Right ventricle myocardium inferior (tissue), 1 donor: ENCODE measurements around the gene CIB4. TPM values are rescaled to one million over a fixed set of nuclear protein-coding genes. Genes with fewer than 3 reads are reported as not detected.

Source experiments
- ATAC-seq: fragments of 200-7000 bp; cut with Tn5 transposase; one replicate; pipeline ENCODE4 v1.9.1; 2020; ENCODE audit warnings: mild to moderate bottlenecking, moderate library complexity
- DNase-seq: peaks from one replicate; pipeline ENCODE4 v3.0.0; 2021; ENCODE audit errors: missing footprints
- intact Hi-C: fragments of 100-400 bp; cut with DNase I; formaldehyde crosslinking; loops from one replicate; pipeline ENCODE4 v1.11.0; 2022
- long read RNA-seq: library from polyadenylated mRNA; unstranded; transcript quantifications from one replicate; pipeline ENCODE4 v2.0.0, GENCODE V29; 2021
- total RNA-seq: library from RNA; stranded (reverse); fragmentation: NEBNext Ultra II Directional; extraction: Animal tissue kit (Norgen Biotek cat#: 25700); gene quantifications from one replicate; pipeline ENCODE4 v1.2.1, GENCODE V29; 2021
- donor health status: DM: no; HTN: yes; CAD: no; lungs with severe emphysema.

Gene CIB4
- not detected for total RNA-seq
- long read RNA-seq, result 0 reads

GRCh38 chr2:26640781-26641564, at the start of gene CIB4:
Gene CIB4, minus strand, starts transcription at chr2:26641366. Its CDS starts 52 bp downstream, at chr2:26641314.
- DNase-seq, result no peak
- intact Hi-C loops, result no loop called here
- ATAC-seq, result no peak

DNA sequence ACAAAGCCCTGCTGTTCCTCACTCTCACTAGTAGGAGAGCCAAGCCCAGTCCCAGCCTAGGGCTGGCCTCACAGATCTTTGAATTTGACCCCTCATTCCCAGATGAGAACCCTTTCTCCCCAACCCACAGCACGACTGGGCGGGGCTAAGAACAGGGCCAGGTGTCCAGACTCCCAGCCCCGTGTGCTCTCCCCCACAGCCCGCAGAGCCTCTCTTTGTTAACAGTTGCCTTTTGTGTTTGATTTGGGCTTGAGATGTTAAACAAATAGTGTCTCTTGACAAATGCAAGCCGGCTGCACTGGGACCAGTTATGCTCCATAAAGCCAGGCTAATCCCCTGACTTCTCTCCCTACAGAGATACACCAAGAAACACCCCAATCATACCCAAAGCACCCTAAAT, 46.6 kb upstream of the CIB4 start:
- intact Hi-C loops, result no loop called here
- ATAC-seq, result no peak
- DNase-seq, result no peak

DNA sequence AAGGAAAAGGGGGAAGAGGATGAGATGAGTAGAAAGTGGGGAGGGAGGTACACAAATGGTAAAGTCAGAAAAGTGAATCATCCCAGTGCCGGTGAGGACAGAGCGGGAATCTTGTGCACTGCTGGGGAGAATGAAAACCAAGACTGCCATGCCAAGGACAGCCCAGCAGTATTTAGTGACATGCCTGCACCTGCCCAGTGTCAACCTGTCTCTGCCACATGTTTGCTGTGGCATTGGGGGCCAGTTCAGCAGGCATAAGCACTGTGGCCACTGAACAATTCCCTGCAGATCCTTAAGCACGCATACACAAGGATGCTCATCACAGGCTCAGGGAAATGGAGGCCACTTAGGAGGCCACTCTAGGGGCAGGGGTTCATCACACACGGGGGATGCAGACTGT, 46.2 kb upstream of the CIB4 start:
- DNase-seq (no peak), ATAC-seq (no peak)
- intact Hi-C loops, result no loop called here

- no peak for DNase-seq
- no peak for ATAC-seq
- intact Hi-C loops, result no loop called here
Measured at GRCh38 chr2:26685989-26686839, 45.0 kb upstream of the CIB4 start.

DNA sequence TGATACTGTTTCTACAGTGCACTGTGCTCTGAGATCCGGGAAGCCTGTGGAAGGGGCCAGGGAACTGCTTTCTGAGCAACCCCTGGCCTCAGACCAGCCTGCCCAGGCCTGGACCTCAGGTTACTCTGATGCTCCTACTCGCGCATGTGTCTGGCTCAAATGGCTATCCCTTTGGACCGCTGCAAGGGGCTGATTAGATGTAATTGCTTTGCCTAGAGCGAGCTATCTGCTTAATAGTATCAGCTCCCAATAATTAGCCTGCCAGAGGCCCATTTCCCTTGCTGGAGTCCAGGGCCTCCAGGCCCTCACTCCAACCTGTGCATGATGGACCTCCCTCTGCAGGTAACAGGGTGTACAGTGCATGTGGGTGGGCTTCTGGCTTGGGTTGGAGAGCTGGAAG, 44.2 kb upstream of the CIB4 start:
- intact Hi-C loops, result no loop called here
- ATAC-seq (no peak), DNase-seq (no peak)

GRCh38 chr2:26683583-26683982, 42.4 kb upstream of the CIB4 start:
- DNase-seq (no peak), ATAC-seq (no peak)
- intact Hi-C loops, result no loop called here

GRCh38 chr2:26682155-26682554, 41.0 kb upstream of the CIB4 start:
- ATAC-seq, result no peak
- intact Hi-C loops, result no loop called here
- no peak for DNase-seq

- no peak for DNase-seq
- intact Hi-C loops, result no loop called here
- ATAC-seq, result no peak
Measured at GRCh38 chr2:26681656-26682055, 40.5 kb upstream of the CIB4 start.

DNA sequence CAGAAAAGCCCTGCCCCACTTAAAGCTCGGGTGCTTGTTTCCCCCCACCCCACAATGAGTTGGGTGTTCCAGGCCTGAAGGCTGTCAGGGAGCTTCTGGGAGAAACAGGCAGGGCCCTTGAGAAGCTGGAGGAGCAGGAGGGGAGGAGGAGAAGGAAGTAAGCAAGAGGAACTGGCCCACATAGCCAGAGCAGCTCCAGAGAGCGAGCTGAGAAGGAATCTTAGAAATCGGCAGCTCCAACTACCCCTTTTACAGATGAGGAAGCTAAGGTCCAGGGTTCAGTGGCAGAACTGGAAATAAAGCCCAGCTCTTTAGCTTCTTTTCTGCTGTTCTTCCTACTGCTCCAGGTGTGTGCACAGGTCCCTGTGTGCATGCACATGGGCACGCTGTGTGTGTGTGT, 38.7 kb upstream of the CIB4 start:
- DNase-seq, result no peak
- intact Hi-C loops, result no loop called here
- no peak for ATAC-seq

DNA sequence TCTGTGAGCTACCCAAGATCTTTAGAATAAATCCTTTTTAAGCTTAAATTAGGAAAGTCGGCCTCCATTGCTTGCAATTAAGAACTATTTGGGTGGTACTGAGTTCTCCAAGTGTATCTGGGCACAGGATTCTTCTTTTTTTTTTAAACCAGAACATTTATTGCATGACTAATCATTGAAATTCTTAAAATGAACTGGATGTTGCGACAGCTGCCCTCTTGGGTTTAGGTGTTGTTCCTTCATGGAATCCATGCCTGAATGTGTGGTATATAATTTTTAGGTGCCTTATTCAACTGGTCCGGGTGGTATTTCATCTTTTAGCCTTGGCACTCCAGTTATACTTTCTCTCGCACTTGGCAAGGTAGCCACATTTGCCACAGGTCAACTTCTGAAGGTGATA, 36.9 kb upstream of the CIB4 start:
- intact Hi-C loops, result no loop called here
- no peak for ATAC-seq
- DNase-seq, result no peak

DNA sequence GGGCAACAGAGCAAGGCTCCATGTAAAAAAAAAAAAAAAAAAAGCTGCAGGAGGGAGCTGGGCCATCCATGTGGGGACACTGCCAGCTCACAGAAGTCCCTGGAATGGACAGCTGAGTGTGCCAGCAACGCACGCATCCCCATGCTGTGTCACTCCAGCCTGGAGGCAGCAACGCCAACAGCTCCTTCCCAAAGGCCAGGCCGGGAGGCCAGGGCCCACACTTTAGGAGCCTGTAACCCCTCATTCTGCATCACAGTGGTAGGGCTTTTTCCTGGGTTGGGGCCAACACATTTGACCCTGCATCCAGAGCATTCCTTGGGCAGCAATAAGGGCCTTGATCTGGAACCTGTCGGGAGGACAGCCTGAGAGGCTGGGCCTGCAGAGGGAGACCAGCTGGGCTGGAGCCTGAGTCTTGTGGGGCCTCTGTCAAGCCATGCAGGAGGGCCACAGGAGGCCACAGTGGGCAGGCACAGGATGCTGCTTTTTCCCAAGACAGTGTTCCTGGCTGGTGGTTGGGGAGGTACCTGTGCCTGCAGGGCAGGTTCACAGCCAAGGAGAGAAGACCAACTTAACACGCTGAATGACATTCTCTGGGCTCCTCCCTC, 34.6 kb upstream of the CIB4 start:
- intact Hi-C loops, result no loop called here
- peak; percentile 39 for ATAC-seq
- DNase-seq, result no peak

DNA sequence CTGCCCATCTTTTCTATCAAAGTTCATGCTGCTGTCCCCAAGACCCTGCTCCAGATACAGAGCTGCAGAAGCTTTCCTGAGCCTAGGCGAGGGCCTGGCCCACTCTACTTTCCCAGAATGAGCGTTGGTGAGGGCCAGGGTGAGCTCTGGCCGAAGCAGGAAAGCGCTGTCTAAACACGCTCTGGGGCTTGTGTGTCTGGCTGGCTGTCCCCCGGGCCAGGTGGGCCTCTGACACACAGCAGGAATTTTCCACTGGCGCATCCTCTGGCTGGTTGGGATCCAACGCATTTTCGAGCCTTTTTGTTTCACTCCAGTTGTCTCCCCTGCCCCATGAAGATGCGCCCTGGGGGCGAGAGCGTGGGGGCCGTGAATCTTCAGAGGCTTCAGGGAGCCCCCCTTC, 33.6 kb upstream of the CIB4 start:
- intact Hi-C loops, result no loop called here
- DNase-seq (no peak), ATAC-seq (no peak)

DNA sequence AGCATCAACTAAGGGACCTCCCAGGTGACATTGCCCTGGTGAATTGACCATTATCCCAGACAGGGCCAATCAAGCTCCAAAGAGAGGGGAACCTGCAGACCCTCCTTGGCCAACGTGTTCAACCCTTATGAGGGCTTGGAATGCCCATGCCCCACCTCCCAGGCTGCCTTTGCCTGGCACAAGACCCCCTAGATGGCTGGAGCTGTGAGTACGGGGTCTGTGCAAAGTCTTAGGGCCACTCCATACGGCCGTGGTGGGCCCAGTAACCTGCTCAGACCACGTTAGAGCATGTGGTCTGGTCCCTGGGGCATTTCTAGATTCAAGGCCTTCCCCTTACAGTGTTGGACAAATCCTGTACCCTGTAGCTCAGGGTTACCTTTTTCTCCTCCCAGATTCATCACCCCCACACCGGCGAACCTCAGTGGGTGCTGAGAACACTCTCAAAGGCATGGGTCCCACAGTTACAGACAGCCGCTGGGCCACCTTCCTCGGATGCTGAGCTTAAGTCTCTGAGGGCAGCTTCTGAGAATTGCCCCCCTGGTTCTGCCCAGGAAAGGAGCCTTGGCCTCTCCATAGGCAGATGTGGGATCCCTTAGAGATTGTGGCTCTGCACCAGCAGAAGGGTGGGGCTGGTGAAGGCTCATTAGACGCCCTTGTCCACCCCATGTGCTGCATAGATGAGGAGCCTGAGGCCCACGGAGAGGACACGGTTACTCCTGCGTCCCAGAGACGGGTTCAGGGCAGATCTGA, 33.0 kb upstream of the CIB4 start:
- ATAC-seq (no peak), DNase-seq (no peak)
- intact Hi-C loops, result no loop called here

DNA sequence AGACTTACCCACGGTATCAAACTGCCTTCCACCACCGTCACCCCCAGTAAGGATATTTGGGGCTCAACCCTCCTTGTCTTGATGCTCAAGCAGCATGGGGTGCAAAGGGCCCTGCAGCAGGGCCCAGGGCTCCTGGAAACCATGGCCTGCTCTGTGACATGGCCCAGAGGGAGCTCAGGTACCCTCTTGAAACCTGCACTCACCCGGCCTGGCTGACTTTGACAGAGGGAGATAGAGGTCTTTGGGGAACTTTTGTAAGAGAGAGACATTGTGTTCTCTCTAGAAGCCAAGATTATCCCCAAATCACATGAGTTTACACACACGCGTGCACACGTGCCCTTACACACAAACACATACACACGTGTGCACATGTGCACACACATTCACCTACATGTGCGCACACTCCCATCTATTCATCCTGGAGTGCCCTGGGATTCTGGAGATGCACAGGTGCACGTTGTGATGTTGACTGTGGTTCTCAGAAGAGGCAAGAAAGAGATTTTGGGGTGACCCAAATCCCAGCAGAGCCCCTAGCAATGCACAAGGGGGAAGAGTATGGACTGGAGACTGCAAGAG, 31.7 kb upstream of the CIB4 start:
- intact Hi-C loops, result no loop called here
- ATAC-seq (no peak), DNase-seq (no peak)

- DNase-seq, result no peak
- ATAC-seq, result no peak
- intact Hi-C loops, result no loop called here
Measured at GRCh38 chr2:26672112-26672817, 31.1 kb upstream of the CIB4 start.

GRCh38 chr2:26671691-26672090, 30.5 kb upstream of the CIB4 start:
- DNase-seq (no peak), ATAC-seq (no peak)
- intact Hi-C loops, result no loop called here

DNA sequence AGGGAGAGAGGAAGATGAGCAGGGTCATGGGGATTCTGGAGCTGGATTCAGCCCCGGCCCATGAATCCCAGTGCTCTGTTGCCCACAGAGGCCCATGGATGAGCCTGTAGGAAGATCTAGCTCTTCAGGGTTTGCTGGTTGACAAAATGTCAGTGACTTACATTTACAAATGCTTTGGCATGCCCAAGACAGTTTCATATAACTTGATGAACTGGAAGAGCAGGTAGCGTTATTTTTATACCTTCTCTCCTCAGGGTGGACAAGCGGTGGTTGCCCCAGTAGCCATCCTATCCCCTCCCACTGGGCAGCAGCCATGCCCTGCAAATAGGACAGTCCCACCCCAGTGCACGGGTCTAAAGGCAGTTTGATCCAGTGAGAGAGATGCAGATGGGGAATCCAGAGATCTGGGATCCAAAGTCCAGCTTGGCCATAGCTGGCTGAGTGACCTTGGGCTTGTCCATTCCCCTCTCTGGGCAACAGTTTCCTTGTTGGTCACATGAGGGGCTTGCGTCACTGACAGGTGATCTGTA, 29.8 kb upstream of the CIB4 start:
- DNase-seq, result no peak
- ATAC-seq, result no peak
- intact Hi-C loops, result no loop called here

DNA sequence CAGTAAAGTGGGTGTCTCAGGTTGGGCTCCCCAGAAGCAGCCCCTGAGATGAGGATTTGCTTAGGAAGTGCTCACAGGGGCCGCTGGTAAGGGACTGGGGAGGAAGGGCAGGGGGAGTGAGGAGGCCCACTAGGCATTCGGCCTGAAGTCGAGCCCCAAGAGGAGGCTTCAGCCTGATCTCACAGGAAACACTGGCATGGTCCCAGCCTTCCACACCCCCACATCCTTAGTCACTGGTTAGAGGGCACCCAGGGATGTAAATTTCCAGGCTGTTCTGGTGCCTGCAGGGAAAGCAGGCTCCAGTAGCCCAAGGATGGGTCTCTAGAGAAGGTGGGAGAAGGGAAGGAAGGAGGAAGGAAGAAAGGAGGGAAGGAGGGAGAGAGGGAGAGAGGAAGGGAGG, 29.0 kb upstream of the CIB4 start:
- intact Hi-C loops, result no loop called here
- DNase-seq (no peak), ATAC-seq (no peak)
